Liver (tissue), 9 donors: ENCODE data around the gene ST7. TPM values are rescaled to one million over a fixed set of nuclear protein-coding genes. Genes with fewer than 3 reads are reported as not detected.

Experiments
- DNase-seq: peaks from one replicate; pipeline ENCODE4 v3.0.0-alpha.2; 2017; ENCODE audit warnings: low spot score
- H3K27ac ChIP-seq, 2 donors: one replicate each; pipeline ENCODE4 v1.7.0; 2013; ENCODE audit warnings: inconsistent platforms in 2 of 2, low read length in 2 of 2, control low read depth in 1 of 2, low read depth in 1 of 2, mild to moderate bottlenecking in 1 of 2
- H3K27me3 ChIP-seq, 4 donors: one replicate each; pipeline versions ENCODE4 v1.6.1 to v1.7.0; 2013; ENCODE audit warnings: low read length in 3 of 4, inconsistent platforms in 1 of 4, mild to moderate bottlenecking in 1 of 4, moderate library complexity in 1 of 4; ENCODE audit not compliant: control insufficient read depth in 4 of 4, insufficient read depth in 4 of 4
- H3K36me3 ChIP-seq, 4 donors: one replicate each; pipeline versions ENCODE4 v1.6.1 to v1.7.0; 2013; ENCODE audit warnings: low read length in 3 of 4, mild to moderate bottlenecking in 3 of 4, low read depth in 1 of 4, moderate library complexity in 1 of 4; ENCODE audit not compliant: control insufficient read depth in 4 of 4, insufficient read depth in 3 of 4
- H3K4me1 ChIP-seq, 4 donors: one replicate each; pipeline versions ENCODE4 v1.6.1 to v1.7.0; 2013; ENCODE audit warnings: low read length in 3 of 4, mild to moderate bottlenecking in 3 of 4, moderate library complexity in 1 of 4; ENCODE audit not compliant: control insufficient read depth in 4 of 4, insufficient read depth in 4 of 4
- H3K4me3 ChIP-seq, 3 donors: one replicate each; pipeline versions ENCODE4 v1.6.1 to v1.7.0; 2013; ENCODE audit warnings: low read length in 3 of 3, control low read depth in 1 of 3, low read depth in 1 of 3, mild to moderate bottlenecking in 1 of 3
- H3K9ac ChIP-seq, 2 donors: one replicate each; pipeline ENCODE4 v1.7.0; 2013; ENCODE audit warnings: low read length in 2 of 2, mild to moderate bottlenecking in 2 of 2, moderate library complexity in 2 of 2, control low read depth in 1 of 2, low read depth in 1 of 2
- H3K9me3 ChIP-seq, 4 donors: one replicate each; pipeline versions ENCODE4 v1.6.1 to v1.7.0; 2013; ENCODE audit warnings: low read length in 3 of 4; ENCODE audit not compliant: control insufficient read depth in 4 of 4
- EGR1 ChIP-seq, 2 donors: IDR thresholded peaks; 2 replicates each; pipeline ENCODE4 v1.6.1; 2016 to 2018; ENCODE audit warnings: antibody characterized with exemption in 2 of 2, low read depth in 2 of 2
- FOXA1 ChIP-seq: IDR thresholded peaks from 2 replicates; pipeline ENCODE4 v1.6.1; 2016; ENCODE audit warnings: antibody characterized with exemption
- FOXA2 ChIP-seq: IDR thresholded peaks from 2 replicates; pipeline ENCODE4 v1.6.1; 2016; ENCODE audit warnings: antibody characterized with exemption
- GABPA ChIP-seq, 2 donors: IDR thresholded peaks in 1 of 2; conservative IDR thresholded peaks in 1 of 2; 2 replicates each; pipeline ENCODE4 v1.6.1; 2016; ENCODE audit warnings: antibody characterized with exemption in 2 of 2, mild to moderate bottlenecking in 1 of 2, moderate library complexity in 1 of 2
- HNF4A ChIP-seq, 2 donors: conservative IDR thresholded peaks; 2 replicates each; pipeline ENCODE4 v1.6.1; 2016; ENCODE audit warnings: antibody characterized with exemption in 2 of 2, mild to moderate bottlenecking in 2 of 2
- HNF4G ChIP-seq: IDR thresholded peaks from 2 replicates; pipeline ENCODE4 v1.6.1; 2016; ENCODE audit warnings: antibody characterized with exemption
- JUND ChIP-seq, 2 donors: IDR thresholded peaks; 2 replicates each; pipeline ENCODE4 v1.6.1; 2016; ENCODE audit warnings: antibody characterized with exemption in 2 of 2
- NR2F2 ChIP-seq: IDR thresholded peaks from 2 replicates; pipeline ENCODE4 v1.6.1; 2016; ENCODE audit warnings: antibody characterized with exemption
- RAD21 ChIP-seq, 2 donors: IDR thresholded peaks; 2 replicates each; pipeline ENCODE4 v1.6.1; 2016; ENCODE audit warnings: antibody characterized with exemption in 2 of 2, mild to moderate bottlenecking in 2 of 2
- RXRA ChIP-seq, 2 donors: IDR thresholded peaks; 2 replicates each; pipeline ENCODE4 v1.6.1; 2017 to 2018; ENCODE audit warnings: antibody characterized with exemption in 2 of 2, mild to moderate bottlenecking in 1 of 2
- SP1 ChIP-seq: IDR thresholded peaks from 2 replicates; pipeline ENCODE4 v1.6.1; 2018; ENCODE audit warnings: antibody characterized with exemption, mild to moderate bottlenecking
- TAF1 ChIP-seq: conservative IDR thresholded peaks from 2 replicates; pipeline ENCODE4 v1.6.1; 2016; ENCODE audit warnings: antibody characterized with exemption, mild to moderate bottlenecking
- YY1 ChIP-seq: IDR thresholded peaks from 2 replicates; pipeline ENCODE4 v1.6.1; 2016; ENCODE audit warnings: antibody characterized with exemption, mild to moderate bottlenecking
- WGBS: extraction: QIAGEN DNeasy Blood & Tissue Kit; methylation state at CpG from one replicate; pipeline ENCODE4 v1.1.7; 2013; 5-methylcytosine and 5-hydroxymethylcytosine counted together
- polyA plus RNA-seq, 2 donors: library from polyadenylated mRNA; stranded (reverse) in 1 of 2; unstranded in 1 of 2; fragments of 200-250 nt in 1 of 2; fragments of >200 nt in 1 of 2; fragmentation: Nextera tagmentation in 1 of 2; extraction: Ambion mirVana in 1 of 2; gene quantifications; one replicate each; pipeline versions ENCODE4 v1.2.1 to v1.2.3, GENCODE V29; 2013 to 2015
- total RNA-seq, 2 donors: library from RNA; depleted of rRNA; stranded (reverse); fragments of >200 nt; gene quantifications; one replicate each; pipeline ENCODE4 v1.2.3, GENCODE V29; 2014
- TF ChIP-seq, protein P1 (sequence below): IDR thresholded peaks from 2 replicates; pipeline ENCODE4 v1.6.1; 2016; ENCODE audit warnings: antibody characterized with exemption
- TF ChIP-seq, protein P2 (sequence below): fragments of 150-350 bp; IDR thresholded peaks from 2 replicates; pipeline ENCODE4 v1.5.1; 2017; ENCODE audit warnings: improper control_type of control experiment, low read depth, low read length; ENCODE audit not compliant: missing input control
- TF ChIP-seq, protein P3 (sequence below): IDR thresholded peaks from 2 replicates; pipeline ENCODE4 v1.6.1; 2016; ENCODE audit warnings: antibody characterized with exemption
- TF ChIP-seq, protein P4 (sequence below): IDR thresholded peaks from 2 replicates; pipeline ENCODE4 v1.6.1; 2016; ENCODE audit warnings: antibody characterized with exemption
- TF ChIP-seq, protein P5 (sequence below): IDR thresholded peaks from 2 replicates; pipeline ENCODE4 v1.6.1; 2016; ENCODE audit warnings: antibody characterized with exemption, mild to moderate bottlenecking
- donor health status: healthy.
- donor health status: healthy.
- donor health status: healthy.
- donor health status: healthy.
- donor health status: healthy.

Gene ST7
- total and polyA plus RNA-seq, 4 donors = 13.5 to 30.7 (median 22.6) TPM

DNA sequence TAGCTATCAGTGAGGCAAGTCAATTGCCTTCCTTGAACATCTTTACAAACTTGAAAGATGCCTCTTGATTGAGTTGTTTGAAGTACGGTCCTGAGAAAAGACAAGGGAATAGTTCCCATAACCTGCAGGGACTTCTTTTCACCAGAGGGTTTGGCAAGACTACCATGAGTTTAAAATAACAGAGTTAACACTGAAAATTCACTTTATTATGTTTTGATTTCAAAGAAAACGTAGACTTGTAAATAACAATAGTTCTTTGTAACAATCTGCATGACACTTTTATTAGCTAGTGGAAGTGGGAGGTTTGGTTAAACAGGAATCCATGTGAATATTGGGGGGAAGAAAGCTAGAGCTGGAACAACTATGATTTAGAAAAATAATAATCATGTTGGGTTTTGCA lies 320.0 kb downstream of the ST7 start:
- DNase-seq = no peak
- WGBS = 68% methylated on average over 2 of the region's 2 CpGs
- Histone ChIP-seq H3K9me3 (no peaks in the 10 kb centered on the region), H3K27ac (no peak overlapping the region), H3K4me3 (no peak overlapping the region), H3K4me1 (no peaks in the 10 kb centered on the region), H3K27me3 (peaks cover 0 to 2% (median 0%) of the 10 kb centered on the region in 4 donors), H3K9ac (no peak overlapping the region), H3K36me3 (no peaks in the 10 kb centered on the region)
- no peak for TF ChIP-seq NR2F2
- TF ChIP-seq TAF1 = no peak

DNA sequence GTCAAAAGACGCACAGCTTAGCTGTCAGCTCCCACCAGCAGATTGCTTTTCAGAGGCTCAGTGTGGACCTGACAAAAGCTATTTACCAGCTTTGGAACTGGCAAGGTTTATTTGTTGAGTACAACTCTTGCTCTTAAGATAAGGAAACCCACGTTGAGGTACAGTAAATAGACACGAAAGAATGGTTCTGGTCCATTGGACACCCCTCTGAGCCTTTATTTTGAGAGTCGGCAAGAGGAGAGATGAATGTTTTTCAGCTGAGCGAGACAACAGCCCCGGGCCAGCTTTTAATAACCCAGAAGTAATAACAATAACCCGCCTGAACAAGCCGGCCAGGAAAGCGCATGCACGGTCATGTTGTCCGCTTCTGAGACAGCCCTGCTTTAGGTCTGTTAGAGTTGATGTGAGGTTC lies 320.5 kb downstream of the ST7 start:
- H3K4me1 ChIP-seq = no peaks in the 10 kb centered on the region
- no peak overlapping the region for H3K9ac ChIP-seq
- TF ChIP-seq TAF1 (no peak), FOXA1 (no peak), YY1 (no peak), JUND (IDR thresholded peaks at IDR 0.05) (no peak)
- TF ChIP-seq, protein P1, sequence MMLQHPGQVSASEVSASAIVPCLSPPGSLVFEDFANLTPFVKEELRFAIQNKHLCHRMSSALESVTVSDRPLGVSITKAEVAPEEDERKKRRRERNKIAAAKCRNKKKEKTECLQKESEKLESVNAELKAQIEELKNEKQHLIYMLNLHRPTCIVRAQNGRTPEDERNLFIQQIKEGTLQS = no peak
- TF ChIP-seq, protein P2, sequence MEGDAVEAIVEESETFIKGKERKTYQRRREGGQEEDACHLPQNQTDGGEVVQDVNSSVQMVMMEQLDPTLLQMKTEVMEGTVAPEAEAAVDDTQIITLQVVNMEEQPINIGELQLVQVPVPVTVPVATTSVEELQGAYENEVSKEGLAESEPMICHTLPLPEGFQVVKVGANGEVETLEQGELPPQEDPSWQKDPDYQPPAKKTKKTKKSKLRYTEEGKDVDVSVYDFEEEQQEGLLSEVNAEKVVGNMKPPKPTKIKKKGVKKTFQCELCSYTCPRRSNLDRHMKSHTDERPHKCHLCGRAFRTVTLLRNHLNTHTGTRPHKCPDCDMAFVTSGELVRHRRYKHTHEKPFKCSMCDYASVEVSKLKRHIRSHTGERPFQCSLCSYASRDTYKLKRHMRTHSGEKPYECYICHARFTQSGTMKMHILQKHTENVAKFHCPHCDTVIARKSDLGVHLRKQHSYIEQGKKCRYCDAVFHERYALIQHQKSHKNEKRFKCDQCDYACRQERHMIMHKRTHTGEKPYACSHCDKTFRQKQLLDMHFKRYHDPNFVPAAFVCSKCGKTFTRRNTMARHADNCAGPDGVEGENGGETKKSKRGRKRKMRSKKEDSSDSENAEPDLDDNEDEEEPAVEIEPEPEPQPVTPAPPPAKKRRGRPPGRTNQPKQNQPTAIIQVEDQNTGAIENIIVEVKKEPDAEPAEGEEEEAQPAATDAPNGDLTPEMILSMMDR = no peak
- H3K27me3 ChIP-seq = peaks cover 0 to 2% (median 0%) of the 10 kb centered on the region in 4 donors
- DNase-seq = no peak
- no peaks in the 10 kb centered on the region for H3K9me3 ChIP-seq
- no peaks in the 10 kb centered on the region for H3K36me3 ChIP-seq
- WGBS = 69% methylated on average over 11 of the region's 11 CpGs
- H3K4me3 ChIP-seq = no peak overlapping the region
- no peak overlapping the region for H3K27ac ChIP-seq

DNA sequence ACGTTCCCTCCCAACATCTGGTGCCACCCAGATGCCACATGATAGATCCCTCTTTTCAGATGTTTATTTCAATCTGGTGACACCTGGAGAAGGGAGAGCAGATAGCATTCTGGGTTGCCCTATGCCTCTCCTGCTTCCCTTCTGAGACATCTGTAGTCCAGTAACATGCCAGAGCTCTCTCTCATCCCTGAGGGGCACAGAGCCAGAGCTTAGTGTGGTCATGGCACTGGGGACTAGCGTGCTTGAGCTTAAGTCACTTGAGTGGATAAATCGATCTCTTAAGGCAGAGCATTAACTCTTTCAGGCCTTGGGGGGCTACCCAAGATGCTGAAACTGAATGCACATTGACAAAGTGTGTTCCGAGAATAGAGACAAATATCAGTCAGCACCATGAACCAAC lies 321.6 kb downstream of the ST7 start:
- DNase-seq = no peak
- Histone ChIP-seq H3K9ac (no peak overlapping the region), H3K36me3 (no peaks in the 10 kb centered on the region), H3K4me3 (no peak overlapping the region), H3K27me3 (no peaks in the 10 kb centered on the region), H3K27ac (no peak overlapping the region), H3K4me1 (no peaks in the 10 kb centered on the region), H3K9me3 (no peaks in the 10 kb centered on the region)
- WGBS = 77% methylated on average over 4 of the region's 4 CpGs
- TF ChIP-seq, protein P3, sequence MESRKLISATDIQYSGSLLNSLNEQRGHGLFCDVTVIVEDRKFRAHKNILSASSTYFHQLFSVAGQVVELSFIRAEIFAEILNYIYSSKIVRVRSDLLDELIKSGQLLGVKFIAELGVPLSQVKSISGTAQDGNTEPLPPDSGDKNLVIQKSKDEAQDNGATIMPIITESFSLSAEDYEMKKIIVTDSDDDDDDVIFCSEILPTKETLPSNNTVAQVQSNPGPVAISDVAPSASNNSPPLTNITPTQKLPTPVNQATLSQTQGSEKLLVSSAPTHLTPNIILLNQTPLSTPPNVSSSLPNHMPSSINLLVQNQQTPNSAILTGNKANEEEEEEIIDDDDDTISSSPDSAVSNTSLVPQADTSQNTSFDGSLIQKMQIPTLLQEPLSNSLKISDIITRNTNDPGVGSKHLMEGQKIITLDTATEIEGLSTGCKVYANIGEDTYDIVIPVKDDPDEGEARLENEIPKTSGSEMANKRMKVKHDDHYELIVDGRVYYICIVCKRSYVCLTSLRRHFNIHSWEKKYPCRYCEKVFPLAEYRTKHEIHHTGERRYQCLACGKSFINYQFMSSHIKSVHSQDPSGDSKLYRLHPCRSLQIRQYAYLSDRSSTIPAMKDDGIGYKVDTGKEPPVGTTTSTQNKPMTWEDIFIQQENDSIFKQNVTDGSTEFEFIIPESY = no peak
- TF ChIP-seq HNF4G (no peak), FOXA1 (no peak), RXRA (IDR thresholded peaks at IDR 0.05) (no peak), SP1 (no peak), GABPA (IDR thresholded peaks at IDR 0.05 in 1 of 2, conservative IDR thresholded peaks at IDR 0.05 in 1 of 2) (no peak), HNF4A (conservative IDR thresholded peaks at IDR 0.05) (no peak), EGR1 (IDR thresholded peaks at IDR 0.05; ENCODE audit: low read depth in 2 of 2) (no peak), RAD21 (IDR thresholded peaks at IDR 0.05) (no peak), JUND (IDR thresholded peaks at IDR 0.05) (no peak), TAF1 (no peak), FOXA2 (no peak), NR2F2 (no peak), YY1 (no peak)
- TF ChIP-seq, protein P4, sequence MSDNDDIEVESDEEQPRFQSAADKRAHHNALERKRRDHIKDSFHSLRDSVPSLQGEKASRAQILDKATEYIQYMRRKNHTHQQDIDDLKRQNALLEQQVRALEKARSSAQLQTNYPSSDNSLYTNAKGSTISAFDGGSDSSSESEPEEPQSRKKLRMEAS = no peak
- TF ChIP-seq, protein P1 = no peak
- TF ChIP-seq, protein P5, sequence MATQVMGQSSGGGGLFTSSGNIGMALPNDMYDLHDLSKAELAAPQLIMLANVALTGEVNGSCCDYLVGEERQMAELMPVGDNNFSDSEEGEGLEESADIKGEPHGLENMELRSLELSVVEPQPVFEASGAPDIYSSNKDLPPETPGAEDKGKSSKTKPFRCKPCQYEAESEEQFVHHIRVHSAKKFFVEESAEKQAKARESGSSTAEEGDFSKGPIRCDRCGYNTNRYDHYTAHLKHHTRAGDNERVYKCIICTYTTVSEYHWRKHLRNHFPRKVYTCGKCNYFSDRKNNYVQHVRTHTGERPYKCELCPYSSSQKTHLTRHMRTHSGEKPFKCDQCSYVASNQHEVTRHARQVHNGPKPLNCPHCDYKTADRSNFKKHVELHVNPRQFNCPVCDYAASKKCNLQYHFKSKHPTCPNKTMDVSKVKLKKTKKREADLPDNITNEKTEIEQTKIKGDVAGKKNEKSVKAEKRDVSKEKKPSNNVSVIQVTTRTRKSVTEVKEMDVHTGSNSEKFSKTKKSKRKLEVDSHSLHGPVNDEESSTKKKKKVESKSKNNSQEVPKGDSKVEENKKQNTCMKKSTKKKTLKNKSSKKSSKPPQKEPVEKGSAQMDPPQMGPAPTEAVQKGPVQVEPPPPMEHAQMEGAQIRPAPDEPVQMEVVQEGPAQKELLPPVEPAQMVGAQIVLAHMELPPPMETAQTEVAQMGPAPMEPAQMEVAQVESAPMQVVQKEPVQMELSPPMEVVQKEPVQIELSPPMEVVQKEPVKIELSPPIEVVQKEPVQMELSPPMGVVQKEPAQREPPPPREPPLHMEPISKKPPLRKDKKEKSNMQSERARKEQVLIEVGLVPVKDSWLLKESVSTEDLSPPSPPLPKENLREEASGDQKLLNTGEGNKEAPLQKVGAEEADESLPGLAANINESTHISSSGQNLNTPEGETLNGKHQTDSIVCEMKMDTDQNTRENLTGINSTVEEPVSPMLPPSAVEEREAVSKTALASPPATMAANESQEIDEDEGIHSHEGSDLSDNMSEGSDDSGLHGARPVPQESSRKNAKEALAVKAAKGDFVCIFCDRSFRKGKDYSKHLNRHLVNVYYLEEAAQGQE = no peak
- TF ChIP-seq, protein P2 = no peak
